HEK293 (cell line): ENCODE data around the gene SCIN.

Experiments used
- SCRT1 ChIP-seq: fragments of 450-650 bp; formaldehyde crosslinking; IDR thresholded peaks from 2 replicates; pipeline ENCODE4 v1.5.1; 2016; ENCODE audit warnings: missing biosample characterization, missing genetic modification characterization, borderline replicate concordance
- ZSCAN23 ChIP-seq: fragments of 450-650 bp; formaldehyde crosslinking; IDR thresholded peaks from 2 replicates; pipeline ENCODE4 v1.5.1; 2016; ENCODE audit warnings: missing biosample characterization, missing genetic modification characterization

DNA sequence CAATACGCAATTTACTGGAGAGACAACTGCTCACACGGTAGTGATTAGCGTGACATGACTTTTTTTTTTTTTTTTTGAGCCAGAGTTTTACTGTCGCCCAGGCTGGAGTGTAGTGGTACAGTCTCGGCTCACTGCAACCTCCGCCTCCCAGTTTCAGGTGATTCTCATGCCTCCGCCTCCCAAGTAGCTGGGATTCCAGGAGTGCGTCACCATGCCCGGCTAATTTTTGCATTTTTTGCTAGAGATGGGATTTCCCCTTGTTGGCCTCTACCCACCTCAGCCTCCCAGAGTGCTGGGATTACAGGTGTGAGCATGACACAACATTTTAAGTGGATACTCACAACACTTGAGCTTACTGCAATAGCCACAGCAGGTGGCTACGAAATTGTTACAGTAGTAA is 128.8 kb downstream of the SCIN start:
- TF ChIP-seq ZSCAN23 (tag by site-specific recombination) (no peak), SCRT1 (tag by site-specific recombination) (no peak)
